Measurements from ENCODE around the gene LRRC36. TPM values are rescaled to one million over a fixed set of nuclear protein-coding genes. Genes with fewer than 3 reads are reported as not detected.

Gene LRRC36, protein sequence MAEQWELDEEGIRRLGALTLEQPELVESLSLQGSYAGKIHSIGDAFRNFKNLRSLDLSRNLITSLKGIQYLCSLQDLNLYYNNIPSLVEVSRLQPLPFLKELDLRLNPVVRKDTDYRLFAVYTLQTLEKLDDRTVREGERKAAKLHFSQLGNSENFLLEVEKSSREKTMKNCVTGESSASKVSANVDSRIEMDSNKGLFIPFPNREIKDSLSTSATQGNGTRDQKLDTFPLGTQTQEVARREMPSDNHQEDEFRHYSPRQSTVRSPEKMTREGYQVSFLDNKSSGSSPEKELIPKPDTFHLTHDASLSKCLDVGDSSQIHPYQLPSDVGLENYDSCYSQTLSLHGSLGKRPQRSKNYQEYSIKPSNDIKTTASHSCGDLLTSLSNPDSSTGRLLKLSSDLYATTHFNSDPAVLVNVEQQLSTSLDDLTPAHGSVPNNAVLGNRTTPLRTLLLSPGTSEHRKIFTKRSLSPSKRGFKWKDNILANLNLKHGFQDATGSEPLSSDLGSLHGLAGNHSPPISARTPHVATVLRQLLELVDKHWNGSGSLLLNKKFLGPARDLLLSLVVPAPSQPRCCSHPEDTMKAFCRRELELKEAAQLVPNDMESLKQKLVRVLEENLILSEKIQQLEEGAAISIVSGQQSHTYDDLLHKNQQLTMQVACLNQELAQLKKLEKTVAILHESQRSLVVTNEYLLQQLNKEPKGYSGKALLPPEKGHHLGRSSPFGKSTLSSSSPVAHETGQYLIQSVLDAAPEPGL
- total RNA-seq (2014; rRNA removed; shearing (Covaris generic)): not detected in 2 replicates

DNA sequence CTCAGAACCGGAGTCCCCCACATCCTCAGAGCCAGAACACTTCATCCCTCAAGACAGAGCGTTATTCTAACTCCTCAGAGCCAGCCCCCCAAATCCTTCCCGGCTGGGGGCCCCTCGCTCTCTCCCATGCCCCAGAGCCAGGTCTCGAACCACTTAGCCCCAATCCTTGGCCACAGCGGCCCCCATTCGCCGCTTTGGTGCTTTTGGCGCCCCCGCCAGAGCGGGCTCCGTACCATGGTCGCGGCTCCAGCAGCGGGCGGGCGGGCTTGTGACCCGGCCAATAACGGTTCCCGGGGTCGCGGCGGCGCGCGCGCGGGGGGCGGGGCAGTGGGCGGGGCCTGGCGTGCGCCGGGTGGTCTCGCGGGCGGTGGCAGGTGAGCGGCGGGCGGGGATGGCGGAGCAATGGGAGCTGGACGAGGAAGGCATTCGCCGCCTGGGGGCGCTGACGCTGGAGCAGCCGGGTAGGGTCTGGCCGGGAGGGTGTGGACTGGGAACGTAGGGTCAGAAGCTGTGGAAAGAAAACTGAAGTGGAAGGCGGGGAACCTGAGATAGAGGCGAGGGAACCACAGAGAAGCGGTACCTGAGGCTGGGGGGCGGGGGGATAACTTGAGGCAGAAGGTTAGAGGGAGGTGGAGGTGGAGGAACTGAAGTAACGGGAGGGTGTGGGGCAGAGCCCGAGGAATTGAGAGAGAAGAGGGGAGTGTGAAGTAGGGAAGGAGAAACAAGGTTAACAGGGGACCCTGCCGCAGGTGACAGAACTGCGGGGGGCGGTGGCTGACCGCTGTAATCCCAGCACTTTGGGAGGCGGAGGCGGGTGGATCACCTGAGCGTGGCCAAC, at the start of gene LRRC36, which contains the start of gene KCTD19:
LRRC36 (plus strand) TSS at position 344 of the 838 bp plus-strand sequence; CDS start at position 392, 48 bp downstream.
KCTD19 (minus strand) TSS at position 270 of the 838 bp plus-strand sequence; CDS start at position 236, 34 bp downstream.
- DNase-seq (ENCODE audit: low spot score): peak; percentile 55
- in situ Hi-C loops (cut with HindIII; ENCODE audit: low sequenced_read_pairs): no loop called here

DNA sequence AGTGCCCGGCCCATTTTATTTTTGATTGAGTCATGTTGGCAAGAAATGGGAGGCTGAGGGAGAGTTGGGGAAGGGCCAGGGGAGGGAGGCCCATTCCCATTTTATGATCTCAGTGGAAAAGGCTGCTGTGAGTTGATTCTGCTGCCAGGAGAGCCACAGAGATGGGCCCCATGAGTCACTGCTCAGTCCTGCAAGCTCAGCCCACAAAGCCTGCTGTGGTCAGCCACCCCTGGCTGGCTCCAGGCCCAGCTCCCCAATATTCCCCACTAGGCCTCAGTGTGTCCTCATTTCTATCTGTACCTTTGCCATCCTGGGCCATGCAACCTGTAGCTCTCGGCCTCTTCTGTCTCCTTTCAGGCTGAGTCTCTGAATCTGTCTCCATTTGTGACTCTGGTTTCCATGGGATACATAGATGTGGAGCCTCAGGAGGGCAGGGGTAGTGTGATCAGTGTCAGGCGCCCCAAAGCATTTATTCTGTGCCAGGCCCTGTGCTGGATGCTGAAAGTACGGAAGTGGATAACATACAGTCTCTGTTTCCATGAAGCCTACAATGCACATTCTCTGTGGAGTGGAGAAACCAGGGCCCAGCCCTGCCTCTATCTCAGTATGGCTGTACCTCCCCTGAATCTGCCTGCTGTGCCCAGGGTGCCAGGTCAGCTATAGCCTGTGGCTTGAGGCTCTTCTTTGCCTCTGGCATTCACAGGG, 49.2 kb upstream of the LRRC36 start:
- DNase-seq (ENCODE audit: low spot score): no peak
- in situ Hi-C loops (cut with HindIII; ENCODE audit: low sequenced_read_pairs): no loop called here

GRCh38 chr16:67277999-67278772, 48.4 kb upstream of the LRRC36 start:
- in situ Hi-C loops (cut with HindIII; ENCODE audit: low sequenced_read_pairs): no loop called here
- DNase-seq (ENCODE audit: low spot score): no peak

- no peak for DNase-seq (ENCODE audit: low spot score)
- in situ Hi-C loops (cut with HindIII; ENCODE audit: low sequenced_read_pairs): no loop called here
These were observed 47.8 kb upstream of the LRRC36 start for GRCh38 chr16:67278773-67279295.

DNA sequence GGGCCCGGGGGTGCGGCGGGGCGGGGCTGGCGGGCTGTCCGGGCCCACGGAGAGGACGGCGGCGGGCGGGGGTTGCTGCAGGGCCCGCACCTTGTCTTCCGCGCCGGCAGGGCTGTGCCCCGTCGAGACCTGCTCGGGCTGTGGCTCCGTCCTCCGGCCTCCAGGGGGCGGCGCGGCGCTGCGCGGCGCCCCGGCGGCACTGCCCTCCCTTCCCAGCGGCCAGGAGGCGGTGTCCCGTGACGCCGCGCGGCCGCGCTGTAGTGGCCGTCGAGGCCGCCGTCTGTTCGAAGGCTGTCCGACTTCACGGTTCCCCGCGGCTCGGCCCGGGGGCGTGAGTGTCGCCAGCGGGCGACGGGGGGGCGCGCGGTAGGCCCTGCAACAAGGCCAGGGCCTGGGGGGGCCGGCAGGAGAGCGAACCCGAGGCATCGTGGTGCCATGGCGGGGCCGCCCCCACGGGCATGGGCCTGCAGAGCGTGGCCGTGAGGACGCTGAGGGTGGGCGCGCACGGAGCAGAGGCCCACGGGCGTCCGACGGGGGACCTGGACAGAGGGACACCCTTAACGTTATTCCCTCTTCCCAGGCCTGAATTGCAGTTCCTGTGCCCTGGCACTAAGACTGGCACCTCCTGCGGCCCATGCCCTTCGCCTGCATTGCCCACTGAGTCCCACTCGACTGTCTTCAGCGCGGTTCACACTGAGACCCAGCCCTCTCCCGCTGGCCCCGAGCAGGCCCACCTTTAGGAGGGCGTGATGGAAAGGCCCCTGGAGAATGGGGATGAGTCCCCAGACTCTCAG, 47.1 kb upstream of the LRRC36 start, which contains the start of gene PLEKHG4:
PLEKHG4 (plus strand) TSS at position 237 of the 794 bp plus-strand sequence; CDS start at position 750, 513 bp downstream.
- DNase-seq (ENCODE audit: low spot score): no peak
- in situ Hi-C loops (cut with HindIII; ENCODE audit: low sequenced_read_pairs): no loop called here

DNA sequence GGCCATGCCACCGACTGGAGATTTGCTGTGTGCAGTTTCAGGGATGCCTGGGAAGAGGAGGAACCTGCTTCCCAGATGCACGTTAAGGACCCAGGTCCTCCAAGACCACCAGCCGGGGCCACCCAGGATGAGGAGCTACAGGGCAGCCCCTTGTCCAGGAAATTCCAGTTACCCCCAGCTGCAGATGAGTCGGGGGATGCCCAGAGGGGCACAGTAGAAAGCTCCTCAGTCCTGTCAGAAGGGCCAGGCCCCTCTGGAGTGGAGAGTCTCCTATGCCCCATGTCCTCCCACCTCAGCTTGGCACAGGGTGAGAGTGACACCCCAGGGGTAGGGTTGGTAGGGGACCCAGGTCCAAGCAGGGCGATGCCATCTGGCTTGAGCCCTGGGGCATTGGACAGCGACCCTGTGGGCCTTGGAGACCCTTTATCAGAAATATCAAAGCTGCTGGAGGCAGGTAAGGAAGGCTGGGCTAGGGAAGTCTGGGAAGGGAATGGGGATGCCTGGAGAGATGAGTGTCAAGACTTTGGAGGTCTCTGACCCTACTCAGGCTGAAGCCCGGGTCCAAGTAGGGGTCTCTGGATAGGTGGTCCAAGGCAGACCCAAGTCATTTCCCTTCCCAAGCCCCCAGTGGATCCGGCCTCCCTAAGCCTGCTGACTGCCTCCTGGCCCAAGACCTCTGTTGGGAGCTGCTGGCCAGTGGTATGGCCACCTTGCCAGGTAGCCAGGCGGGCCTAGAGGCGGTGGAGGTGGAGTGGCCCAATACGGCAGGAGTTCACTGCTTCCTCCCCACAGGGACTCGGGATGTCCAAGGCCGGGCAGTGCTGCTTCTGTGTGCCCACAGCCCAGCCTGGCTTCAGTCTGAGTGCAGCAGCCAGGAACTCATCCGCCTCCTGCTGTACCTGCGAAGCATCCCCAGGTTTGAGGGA, 46.3 kb upstream of the LRRC36 start:
- no peak for DNase-seq (ENCODE audit: low spot score)
- in situ Hi-C loops (cut with HindIII; ENCODE audit: low sequenced_read_pairs): no loop called here

GRCh38 chr16:67281536-67282446, 44.8 kb upstream of the LRRC36 start:
- in situ Hi-C loops (cut with HindIII; ENCODE audit: low sequenced_read_pairs): no loop called here

GRCh38 chr16:67282447-67282805, 44.2 kb upstream of the LRRC36 start:
- DNase-seq (ENCODE audit: low spot score): no peak
- in situ Hi-C loops (cut with HindIII; ENCODE audit: low sequenced_read_pairs): no loop called here

More at GRCh38 chr16:67281536-67282446, 44.8 kb upstream of the LRRC36 start:
- DNase-seq (ENCODE audit: low spot score): no peak

DNA sequence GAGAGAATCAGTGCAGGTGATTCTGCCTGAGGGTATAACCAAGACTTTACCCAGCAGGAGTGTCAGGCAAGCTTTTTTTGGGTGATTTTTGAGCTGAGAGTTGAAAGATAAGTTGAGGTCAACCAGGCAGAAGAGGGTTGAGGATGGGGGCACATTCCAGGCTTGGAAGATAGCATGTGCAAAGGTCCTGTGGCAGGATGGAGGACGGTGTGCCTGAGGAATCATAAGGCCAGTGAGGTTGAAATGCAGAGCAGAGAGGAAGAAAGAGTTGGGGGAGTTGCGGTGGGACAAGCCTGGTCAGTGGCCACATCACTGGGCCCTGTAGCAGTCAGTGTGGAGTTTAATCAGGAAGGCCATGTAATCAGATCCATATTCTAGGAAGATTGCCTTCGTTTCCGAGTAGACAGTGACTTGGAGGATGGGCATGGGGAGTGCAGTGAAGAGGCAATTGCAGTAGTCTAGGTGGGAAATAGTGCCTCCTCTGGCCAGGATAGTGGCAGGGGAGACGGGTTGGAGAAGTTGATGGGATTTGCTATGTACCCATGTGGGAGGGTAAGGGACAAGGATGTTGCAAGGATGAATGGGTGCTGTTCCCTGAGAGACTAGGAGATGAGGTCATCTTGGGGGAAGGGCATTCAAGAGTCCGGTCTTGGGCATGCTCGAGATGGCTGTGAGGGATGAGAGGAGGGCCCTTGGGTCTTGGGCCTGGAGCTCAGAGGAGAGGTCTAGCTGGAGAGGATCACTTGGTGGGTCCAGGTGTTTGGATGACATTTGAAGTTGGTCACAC, 43.4 kb upstream of the LRRC36 start:
- DNase-seq (ENCODE audit: low spot score): no peak
- in situ Hi-C loops (cut with HindIII; ENCODE audit: low sequenced_read_pairs): no loop called here

DNA sequence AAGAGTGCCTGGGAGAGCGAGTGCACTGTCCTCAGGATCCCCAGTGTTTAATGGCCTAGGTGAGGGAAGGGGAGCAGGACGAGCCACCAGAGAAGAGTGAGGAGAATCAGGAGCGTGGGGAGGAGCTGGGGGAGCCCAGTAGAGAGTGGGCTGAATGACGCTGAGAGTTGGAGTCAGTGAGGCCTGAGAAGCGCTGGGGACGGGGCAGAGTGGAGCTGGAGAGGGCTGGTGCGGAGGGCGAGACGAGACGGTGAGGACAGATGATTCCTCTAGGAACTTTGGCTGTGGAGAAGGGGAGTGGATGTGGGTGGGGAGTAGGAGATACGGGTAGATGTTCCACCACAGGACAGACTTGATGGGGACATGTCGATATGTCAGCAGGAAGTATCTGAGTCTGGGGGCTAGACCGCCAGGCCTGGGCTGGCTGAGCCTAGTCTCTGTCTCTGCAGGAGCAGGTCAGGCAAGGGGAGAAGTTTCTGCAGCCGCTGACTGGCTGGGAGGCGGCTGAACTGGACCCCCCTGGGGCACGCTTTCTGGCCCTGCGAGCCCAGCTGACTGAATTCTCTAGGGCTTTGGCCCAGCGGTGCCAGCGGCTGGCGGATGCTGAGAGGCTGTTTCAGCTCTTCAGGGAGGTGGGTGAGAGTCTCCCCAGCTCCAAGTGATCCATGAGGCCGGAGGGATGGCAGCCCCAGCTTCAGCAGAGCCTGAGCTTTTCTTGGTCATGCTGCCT, 42.6 kb upstream of the LRRC36 start:
- in situ Hi-C loops (cut with HindIII; ENCODE audit: low sequenced_read_pairs): no loop called here

DNA sequence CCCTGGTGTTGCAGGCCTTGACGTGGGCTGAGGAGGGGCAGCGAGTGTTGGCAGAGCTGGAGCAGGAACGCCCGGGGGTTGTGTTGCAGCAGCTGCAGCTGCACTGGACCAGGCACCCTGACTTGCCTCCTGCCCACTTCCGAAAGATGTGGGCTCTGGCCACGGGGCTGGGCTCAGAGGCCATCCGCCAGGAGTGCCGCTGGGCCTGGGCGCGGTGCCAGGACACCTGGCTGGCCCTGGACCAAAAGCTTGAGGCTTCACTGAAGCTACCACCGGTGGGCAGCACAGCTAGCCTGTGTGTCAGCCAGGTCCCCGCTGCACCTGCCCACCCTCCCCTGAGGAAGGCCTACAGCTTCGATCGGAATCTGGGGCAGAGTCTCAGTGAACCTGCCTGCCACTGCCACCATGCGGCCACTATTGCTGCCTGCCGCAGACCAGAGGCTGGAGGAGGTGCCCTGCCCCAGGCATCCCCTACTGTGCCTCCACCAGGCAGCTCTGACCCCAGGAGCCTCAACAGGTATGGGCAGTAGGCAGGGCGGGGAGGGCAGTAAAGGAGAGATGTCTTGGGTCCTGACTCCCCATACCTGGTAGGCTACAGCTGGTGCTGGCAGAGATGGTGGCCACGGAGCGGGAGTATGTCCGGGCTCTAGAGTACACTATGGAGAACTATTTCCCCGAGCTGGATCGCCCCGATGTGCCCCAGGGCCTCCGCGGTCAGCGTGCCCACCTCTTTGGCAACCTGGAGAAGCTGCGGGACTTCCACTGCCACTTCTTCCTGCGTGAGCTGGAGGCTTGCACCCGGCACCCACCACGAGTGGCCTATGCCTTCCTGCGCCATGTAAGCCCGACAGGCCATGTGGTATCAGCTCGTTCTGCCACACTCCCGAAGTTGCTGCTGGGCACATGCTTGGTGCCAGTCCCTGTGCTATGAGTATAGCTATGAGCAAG, 41.6 kb upstream of the LRRC36 start:
- peak; percentile 78 for DNase-seq (ENCODE audit: low spot score)
- in situ Hi-C loops (cut with HindIII; ENCODE audit: low sequenced_read_pairs): no loop called here

More for the DNA sequence above, 42.6 kb upstream of the LRRC36 start:
- no peak for DNase-seq (ENCODE audit: low spot score)

DNA sequence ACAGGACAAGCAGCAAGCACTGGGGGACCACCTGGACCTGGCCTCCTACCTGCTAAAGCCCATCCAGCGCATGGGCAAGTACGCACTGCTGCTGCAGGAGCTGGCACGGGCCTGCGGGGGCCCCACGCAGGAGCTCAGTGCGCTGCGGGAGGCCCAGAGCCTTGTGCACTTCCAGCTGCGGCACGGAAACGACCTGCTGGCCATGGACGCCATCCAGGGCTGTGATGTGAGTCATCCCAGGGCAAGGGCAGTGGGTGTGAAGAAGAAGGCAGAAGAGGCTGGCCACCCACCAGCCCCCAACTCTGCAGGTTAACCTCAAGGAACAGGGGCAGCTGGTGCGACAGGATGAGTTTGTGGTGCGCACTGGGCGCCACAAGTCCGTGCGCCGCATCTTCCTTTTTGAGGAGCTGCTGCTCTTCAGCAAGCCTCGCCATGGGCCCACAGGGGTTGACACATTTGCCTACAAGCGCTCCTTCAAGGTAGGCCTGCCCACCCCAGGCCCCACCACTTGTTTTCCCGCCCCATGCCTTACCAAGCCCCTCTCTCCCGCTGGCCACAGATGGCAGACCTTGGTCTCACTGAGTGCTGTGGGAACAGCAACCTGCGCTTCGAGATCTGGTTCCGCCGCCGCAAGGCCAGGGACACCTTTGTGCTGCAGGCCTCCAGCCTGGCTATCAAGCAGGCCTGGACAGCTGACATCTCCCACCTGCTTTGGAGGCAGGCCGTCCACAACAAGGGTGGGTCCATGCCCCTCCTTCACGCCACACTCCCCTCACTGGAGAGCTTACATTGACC, 40.0 kb upstream of the LRRC36 start:
- in situ Hi-C loops (cut with HindIII; ENCODE audit: low sequenced_read_pairs): no loop called here
- no peak for DNase-seq (ENCODE audit: low spot score)

All from G401 (cell line).